ENCODE results near the gene PIK3CD.

DNA sequence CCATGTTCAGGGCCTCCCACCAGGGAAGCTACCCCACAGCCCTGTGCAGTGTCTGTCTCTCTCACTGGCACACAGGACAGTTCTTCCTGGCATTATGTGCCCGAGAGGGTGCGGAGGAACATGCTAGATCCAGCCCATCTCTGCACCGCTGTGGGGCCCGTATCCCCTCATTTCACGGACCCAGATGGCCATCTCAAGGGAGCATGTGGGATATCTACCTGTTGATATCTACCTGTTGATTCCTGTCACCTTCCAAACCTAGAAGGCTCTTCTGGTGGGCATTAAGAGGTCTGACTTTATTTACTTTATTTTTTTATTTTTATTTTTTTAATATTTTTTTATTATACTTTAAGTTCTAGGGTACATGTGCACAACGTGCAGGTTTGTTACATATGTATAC is 11.7 kb downstream of the PIK3CD start:
- no peak for TF ChIP-seq POLR2A (IDR thresholded peaks at IDR 0.05)
- TF ChIP-seq, protein P1, sequence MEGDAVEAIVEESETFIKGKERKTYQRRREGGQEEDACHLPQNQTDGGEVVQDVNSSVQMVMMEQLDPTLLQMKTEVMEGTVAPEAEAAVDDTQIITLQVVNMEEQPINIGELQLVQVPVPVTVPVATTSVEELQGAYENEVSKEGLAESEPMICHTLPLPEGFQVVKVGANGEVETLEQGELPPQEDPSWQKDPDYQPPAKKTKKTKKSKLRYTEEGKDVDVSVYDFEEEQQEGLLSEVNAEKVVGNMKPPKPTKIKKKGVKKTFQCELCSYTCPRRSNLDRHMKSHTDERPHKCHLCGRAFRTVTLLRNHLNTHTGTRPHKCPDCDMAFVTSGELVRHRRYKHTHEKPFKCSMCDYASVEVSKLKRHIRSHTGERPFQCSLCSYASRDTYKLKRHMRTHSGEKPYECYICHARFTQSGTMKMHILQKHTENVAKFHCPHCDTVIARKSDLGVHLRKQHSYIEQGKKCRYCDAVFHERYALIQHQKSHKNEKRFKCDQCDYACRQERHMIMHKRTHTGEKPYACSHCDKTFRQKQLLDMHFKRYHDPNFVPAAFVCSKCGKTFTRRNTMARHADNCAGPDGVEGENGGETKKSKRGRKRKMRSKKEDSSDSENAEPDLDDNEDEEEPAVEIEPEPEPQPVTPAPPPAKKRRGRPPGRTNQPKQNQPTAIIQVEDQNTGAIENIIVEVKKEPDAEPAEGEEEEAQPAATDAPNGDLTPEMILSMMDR (IDR thresholded peaks at IDR 0.05), result no peak

Data from esophagus squamous epithelium (tissue), 4 donors.